ENCODE data around the gene RNPEPL1. TPM values are rescaled to one million over a fixed set of nuclear protein-coding genes. Genes with fewer than 3 reads are reported as not detected.

The RNPEPL1 gene
- total RNA-seq, 1 experiment from 2014 or later = 88.2 TPM

GRCh38 chr2:240583774-240584173, 15.5 kb downstream of the RNPEPL1 start:
- CTCF ChIA-PET = no interaction called here
- Histone ChIP-seq H3K27me3 (ENCODE audit: control insufficient read depth, insufficient read depth, low read length) (no peaks in the 10 kb centered on the region), H3K36me3 (ENCODE audit: control insufficient read depth, insufficient read depth, low read length) (peaks cover 5% of the 10 kb centered on the region; the same call in 1 of the 2 replicates), H3K9me3 (ENCODE audit: control insufficient read depth, insufficient read depth, low read depth, low read length) (no peaks in the 10 kb centered on the region; the same call in 1 of the 2 replicates), H3K4me1 (ENCODE audit: control insufficient read depth, insufficient read depth, low read length) (peaks cover 37% of the 10 kb centered on the region), H3K27ac (ENCODE audit: low read length) (no peak overlapping the region), H3K4me3 (ENCODE audit: low read depth in 2 of 2, low read length in 2 of 2) (no peak overlapping the region)
- in situ Hi-C loops (cut with HindIII; ENCODE audit: low pct_unique_long_range_greater_than_20kb, low sequenced_read_pairs) = no loop called here
- TF ChIP-seq TCF7L2 (IDR thresholded peaks at IDR 0.05; ENCODE audit: low read depth, low read length) (no peak), POLR2AphosphoS5 (IDR thresholded peaks at IDR 0.05; ENCODE audit: low read depth, low read length) (no peak), SIN3A (IDR thresholded peaks at IDR 0.05; ENCODE audit: borderline replicate concordance, insufficient read depth, low read depth, low read length) (no peak), REST (IDR thresholded peaks at IDR 0.05; ENCODE audit: insufficient read depth in 1 of 2, low read depth in 2 of 2, low read length in 1 of 2) (no peak)
- TF ChIP-seq, protein P1, sequence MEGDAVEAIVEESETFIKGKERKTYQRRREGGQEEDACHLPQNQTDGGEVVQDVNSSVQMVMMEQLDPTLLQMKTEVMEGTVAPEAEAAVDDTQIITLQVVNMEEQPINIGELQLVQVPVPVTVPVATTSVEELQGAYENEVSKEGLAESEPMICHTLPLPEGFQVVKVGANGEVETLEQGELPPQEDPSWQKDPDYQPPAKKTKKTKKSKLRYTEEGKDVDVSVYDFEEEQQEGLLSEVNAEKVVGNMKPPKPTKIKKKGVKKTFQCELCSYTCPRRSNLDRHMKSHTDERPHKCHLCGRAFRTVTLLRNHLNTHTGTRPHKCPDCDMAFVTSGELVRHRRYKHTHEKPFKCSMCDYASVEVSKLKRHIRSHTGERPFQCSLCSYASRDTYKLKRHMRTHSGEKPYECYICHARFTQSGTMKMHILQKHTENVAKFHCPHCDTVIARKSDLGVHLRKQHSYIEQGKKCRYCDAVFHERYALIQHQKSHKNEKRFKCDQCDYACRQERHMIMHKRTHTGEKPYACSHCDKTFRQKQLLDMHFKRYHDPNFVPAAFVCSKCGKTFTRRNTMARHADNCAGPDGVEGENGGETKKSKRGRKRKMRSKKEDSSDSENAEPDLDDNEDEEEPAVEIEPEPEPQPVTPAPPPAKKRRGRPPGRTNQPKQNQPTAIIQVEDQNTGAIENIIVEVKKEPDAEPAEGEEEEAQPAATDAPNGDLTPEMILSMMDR (IDR thresholded peaks at IDR 0.05) = no peak
- intact Hi-C loops (cut with micrococcal nuclease; ENCODE audit: unreplicated experiment) = no loop called here
- DNase-seq (ENCODE audit: low read depth, low spot score) (no peak), ATAC-seq (no peak)
- POLR2A ChIA-PET = no interaction called here
- BruUV-seq (replicated peaks) = no TSS peak

- TF ChIP-seq POLR2AphosphoS5 (IDR thresholded peaks at IDR 0.05; ENCODE audit: low read depth, low read length) = no peak
- TF ChIP-seq REST (IDR thresholded peaks at IDR 0.05; ENCODE audit: insufficient read depth in 1 of 2, low read depth in 2 of 2, low read length in 1 of 2) = no peak
- TF ChIP-seq, protein P1 (IDR thresholded peaks at IDR 0.05) = no peak
- no peak for TF ChIP-seq TCF7L2 (IDR thresholded peaks at IDR 0.05; ENCODE audit: low read depth, low read length)
- no peak for TF ChIP-seq SIN3A (IDR thresholded peaks at IDR 0.05; ENCODE audit: borderline replicate concordance, insufficient read depth, low read depth, low read length)
- ChIA-PET CTCF (no interaction called here), POLR2A (no interaction called here)
- Histone ChIP-seq H3K9me3 (ENCODE audit: control insufficient read depth, insufficient read depth, low read depth, low read length) (no peaks in the 10 kb centered on the region; the same call in 1 of the 2 replicates), H3K27me3 (ENCODE audit: control insufficient read depth, insufficient read depth, low read length) (no peaks in the 10 kb centered on the region), H3K36me3 (ENCODE audit: control insufficient read depth, insufficient read depth, low read length) (peaks cover 5% of the 10 kb centered on the region; the same call in 1 of the 2 replicates), H3K4me1 (ENCODE audit: control insufficient read depth, insufficient read depth, low read length) (peaks cover 40% of the 10 kb centered on the region), H3K4me3 (ENCODE audit: low read depth in 2 of 2, low read length in 2 of 2) (peak overlapping the region; percentile 98 to 100), H3K27ac (ENCODE audit: low read length) (no peak overlapping the region)
- ATAC-seq (no peak), DNase-seq (ENCODE audit: low read depth, low spot score) (no peak)
- intact Hi-C loops (cut with micrococcal nuclease; ENCODE audit: unreplicated experiment) (no loop called here), in situ Hi-C loops (cut with HindIII; ENCODE audit: low pct_unique_long_range_greater_than_20kb, low sequenced_read_pairs) (no loop called here)
- BruUV-seq (replicated peaks) = no TSS peak
Observed at GRCh38 chr2:240584486-240585031, 16.3 kb downstream of the RNPEPL1 start.
